H9 (cell line): ENCODE results near the gene MON1A. TPM values are rescaled to one million over a fixed set of nuclear protein-coding genes. Genes with fewer than 3 reads are reported as not detected.

Experiments
- DNase-seq: peaks from one replicate; pipeline ENCODE4 v3.0.0-alpha.2; 2017
- H2AFZ ChIP-seq: one replicate; pipeline ENCODE4 v1.6.1; 2013; ENCODE audit warnings: mild to moderate bottlenecking, low read length, control low read depth, moderate library complexity
- H2AK5ac ChIP-seq: 2 replicates; pipeline ENCODE4 v1.6.1; 2013; ENCODE audit warnings: low read length, control low read depth, mixed read lengths; ENCODE audit not compliant: insufficient read length
- H2BK120ac ChIP-seq: one replicate; pipeline ENCODE4 v1.6.1; 2013; ENCODE audit warnings: low read depth, mild to moderate bottlenecking, low read length, control low read depth, inconsistent platforms; ENCODE audit not compliant: poor library complexity, severe bottlenecking
- H2BK12ac ChIP-seq: 2 replicates; pipeline ENCODE4 v1.6.1; 2013; ENCODE audit warnings: low read length, control low read depth, mixed read lengths, low read depth; ENCODE audit not compliant: insufficient read length
- H2BK15ac ChIP-seq: 2 replicates; pipeline ENCODE4 v1.6.1; 2013; ENCODE audit warnings: low read depth, low read length, control low read depth
- H2BK20ac ChIP-seq: one replicate; pipeline ENCODE4 v1.6.1; 2013; ENCODE audit warnings: low read depth, mild to moderate bottlenecking, low read length, control low read depth, inconsistent platforms; ENCODE audit not compliant: poor library complexity, severe bottlenecking
- H2BK5ac ChIP-seq: 2 replicates; pipeline ENCODE4 v1.6.1; 2013; ENCODE audit warnings: low read length, control low read depth, mixed read lengths; ENCODE audit not compliant: insufficient read length
- H3K14ac ChIP-seq: 2 replicates; pipeline ENCODE4 v1.6.1; 2013; ENCODE audit warnings: low read length, control low read depth; ENCODE audit not compliant: insufficient read depth
- H3K18ac ChIP-seq: 2 replicates; pipeline ENCODE4 v1.6.1; 2013; ENCODE audit warnings: low read depth, mild to moderate bottlenecking, mixed read lengths, low read length, control low read depth; ENCODE audit not compliant: insufficient read length
- H3K23ac ChIP-seq: 2 replicates; pipeline ENCODE4 v1.6.1; 2013; ENCODE audit warnings: low read length, control low read depth, mixed read lengths, low read depth; ENCODE audit not compliant: insufficient read length
- H3K23me2 ChIP-seq: 2 replicates; pipeline ENCODE4 v1.6.1; 2013; ENCODE audit warnings: low read depth, mild to moderate bottlenecking, mixed read lengths, low read length, control low read depth; ENCODE audit not compliant: insufficient read length, poor library complexity, severe bottlenecking
- H3K27ac ChIP-seq: 2 replicates; pipeline ENCODE4 v1.5.1; 2013; ENCODE audit warnings: low read length, control low read depth, mixed read lengths, low read depth; ENCODE audit not compliant: insufficient read length
- H3K27me3 ChIP-seq: 2 replicates; pipeline ENCODE4 v1.6.1; 2013; ENCODE audit warnings: low read length, control low read depth, inconsistent platforms; ENCODE audit not compliant: insufficient read depth
- H3K4ac ChIP-seq: 2 replicates; pipeline ENCODE4 v1.6.1; 2013; ENCODE audit warnings: low read depth, mild to moderate bottlenecking, control low read depth, inconsistent platforms, low read length, moderate library complexity
- H3K4me1 ChIP-seq: 2 replicates; pipeline ENCODE4 v1.6.1; 2013; ENCODE audit warnings: low read length, control low read depth, inconsistent platforms; ENCODE audit not compliant: insufficient read depth
- H3K4me2 ChIP-seq: 2 replicates; pipeline ENCODE4 v1.6.1; 2013; ENCODE audit warnings: low read length, control low read depth, mixed read lengths; ENCODE audit not compliant: insufficient read length, insufficient read depth
- H3K56ac ChIP-seq: 2 replicates; pipeline ENCODE4 v1.6.1; 2013; ENCODE audit warnings: low read depth, mild to moderate bottlenecking, mixed read lengths, low read length, control low read depth; ENCODE audit not compliant: insufficient read length
- H3K79me1 ChIP-seq: 2 replicates; pipeline ENCODE4 v1.6.1; 2013; ENCODE audit warnings: low read depth, mild to moderate bottlenecking, moderate library complexity, low read length, control low read depth, inconsistent platforms; ENCODE audit not compliant: insufficient read depth, poor library complexity, severe bottlenecking
- H3K79me2 ChIP-seq: 2 replicates; pipeline ENCODE4 v1.6.1; 2013; ENCODE audit warnings: low read length, control low read depth, inconsistent platforms; ENCODE audit not compliant: insufficient read depth
- H3K9ac ChIP-seq: 2 replicates; pipeline ENCODE4 v1.6.1; 2013; ENCODE audit warnings: low read length, control low read depth, mixed read lengths; ENCODE audit not compliant: insufficient read length; ENCODE audit errors: extremely low read depth
- H3K9me3 ChIP-seq: one replicate; pipeline ENCODE4 v1.6.1; 2013; ENCODE audit warnings: low read depth, low read length, inconsistent platforms; ENCODE audit not compliant: control insufficient read depth
- H3T11ph ChIP-seq: one replicate; pipeline ENCODE4 v1.6.1; 2013; ENCODE audit warnings: mild to moderate bottlenecking, low read length, control low read depth, inconsistent platforms
- H4K20me1 ChIP-seq: one replicate; pipeline ENCODE4 v1.6.1; 2013; ENCODE audit not compliant: control insufficient read depth, insufficient read length, insufficient read depth
- H4K5ac ChIP-seq: 2 replicates; pipeline ENCODE4 v1.6.1; 2013; ENCODE audit warnings: low read depth, mild to moderate bottlenecking, mixed read lengths, low read length, control low read depth; ENCODE audit not compliant: insufficient read length
- H4K8ac ChIP-seq: replicated peaks from 2 replicates; pipeline ENCODE4 v1.6.1; 2013; ENCODE audit warnings: low read length, control low read depth, mixed read lengths, low read depth; ENCODE audit not compliant: insufficient read length
- H4K91ac ChIP-seq: 2 replicates; pipeline ENCODE4 v1.6.1; 2013; ENCODE audit warnings: low read depth, mild to moderate bottlenecking, moderate library complexity, mixed read lengths, low read length, control low read depth; ENCODE audit not compliant: insufficient read length
- H3K27ac Mint-ChIP-seq, 3 experiments: 2 replicates in 2 of 3; 3 replicates in 1 of 3; pipeline ENCODE4 v1.8.0; 2020 to 2021; ENCODE audit warnings: mixed read lengths in 3 of 3, mild to moderate bottlenecking in 1 of 3, moderate library complexity in 1 of 3
- H3K27me3 Mint-ChIP-seq: 2 replicates; pipeline ENCODE4 v1.8.0; 2021; ENCODE audit warnings: low read depth, mild to moderate bottlenecking, moderate library complexity, mixed read lengths
- H3K36me3 Mint-ChIP-seq, 3 experiments: 2 replicates in 2 of 3; 3 replicates in 1 of 3; pipeline ENCODE4 v1.8.0; 2020 to 2021; ENCODE audit warnings: low read depth in 3 of 3, mixed read lengths in 3 of 3; ENCODE audit not compliant: insufficient read depth in 1 of 3
- H3K4me1 Mint-ChIP-seq, 2 experiments: 2 replicates each; pipeline ENCODE4 v1.8.0; 2020; ENCODE audit warnings: mixed read lengths in 2 of 2
- H3K4me3 Mint-ChIP-seq, 2 experiments: 2 replicates in 1 of 2; 3 replicates in 1 of 2; pipeline ENCODE4 v1.8.0; 2020 to 2021; ENCODE audit warnings: mild to moderate bottlenecking in 2 of 2, mixed read lengths in 2 of 2, moderate library complexity in 1 of 2
- H3K9me3 Mint-ChIP-seq, 2 experiments: 2 replicates in 1 of 2; 3 replicates in 1 of 2; pipeline ENCODE4 v1.8.0; 2020; ENCODE audit warnings: mild to moderate bottlenecking in 2 of 2, mixed read lengths in 2 of 2, moderate library complexity in 1 of 2
- WGBS: extraction: QIAGEN DNeasy Blood & Tissue Kit; methylation state at CpG from one replicate; pipeline ENCODE4 v1.1.7; 2013; ENCODE audit warnings: missing lambda C conversion rate, low lambda C conversion rate, mixed read lengths; ENCODE audit not compliant: insufficient read length; ENCODE audit errors: extremely low coverage; 5-methylcytosine and 5-hydroxymethylcytosine counted together
- total RNA-seq: library from RNA; stranded (reverse); gene quantifications from 2 replicates; pipeline ENCODE4 v1.2.1, GENCODE V29; 2021
- TF ChIP-seq, protein P1 (sequence below): fragments of 200-600 bp; sonication (generic); conservative IDR thresholded peaks from 3 replicates; pipeline ENCODE4 v1.8.0; 2021; ENCODE audit warnings: antibody characterized with exemption, mild to moderate bottlenecking

The MON1A gene
- total RNA-seq, 1 experiment from 2014 or later = 10.0 TPM

DNA sequence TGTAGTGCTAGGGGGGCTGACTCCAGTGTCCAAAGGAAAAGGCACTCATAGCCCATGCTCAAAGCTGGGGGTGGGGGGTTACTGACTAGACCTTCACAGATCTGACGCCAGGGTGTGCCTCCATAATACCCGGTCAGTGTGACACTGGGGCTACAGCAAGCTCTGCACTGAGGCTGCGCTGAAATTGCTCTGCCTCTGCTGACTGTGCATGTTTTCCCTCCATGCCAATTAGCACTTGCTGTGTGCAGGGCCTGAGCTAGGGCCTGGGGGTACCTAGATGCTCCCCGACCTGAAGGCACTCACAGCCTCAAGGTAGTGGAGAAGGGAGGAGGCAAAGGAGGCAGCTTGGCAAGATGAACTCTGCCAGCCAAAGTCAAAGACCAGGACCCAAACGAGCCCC is 65.1 kb downstream of the MON1A start:
- Mint-ChIP-seq H3K4me1 (peaks cover 30 to 48% of the 10 kb centered on the region in 2 experiments), H3K27me3 (peaks cover 1% of the 10 kb centered on the region; the same call in 1 of the 2 replicates), H3K4me3 (no peak overlapping the region), H3K27ac (peak overlapping the region in 2 of 3 experiments; percentile 36 to 70; a peak in 1 of 7 replicates), H3K9me3 (no peaks in the 10 kb centered on the region), H3K36me3 (peaks cover 8 to 13% (median 12%) of the 10 kb centered on the region in 3 experiments; a peak in 6 of 7 replicates)
- H2AK5ac ChIP-seq = no peak overlapping the region
- no peak overlapping the region for H2BK120ac ChIP-seq
- no peak overlapping the region for H4K8ac ChIP-seq
- H3K4me2 ChIP-seq = no peak overlapping the region
- H4K5ac ChIP-seq = no peak overlapping the region
- peaks cover 10% of the 10 kb centered on the region; the same call in 1 of the 2 replicates for H3K4me1 ChIP-seq
- H3K4ac ChIP-seq = no peak overlapping the region
- no peak overlapping the region for H2BK5ac ChIP-seq
- no peak overlapping the region for H3K23ac ChIP-seq
- TF ChIP-seq, protein P1, sequence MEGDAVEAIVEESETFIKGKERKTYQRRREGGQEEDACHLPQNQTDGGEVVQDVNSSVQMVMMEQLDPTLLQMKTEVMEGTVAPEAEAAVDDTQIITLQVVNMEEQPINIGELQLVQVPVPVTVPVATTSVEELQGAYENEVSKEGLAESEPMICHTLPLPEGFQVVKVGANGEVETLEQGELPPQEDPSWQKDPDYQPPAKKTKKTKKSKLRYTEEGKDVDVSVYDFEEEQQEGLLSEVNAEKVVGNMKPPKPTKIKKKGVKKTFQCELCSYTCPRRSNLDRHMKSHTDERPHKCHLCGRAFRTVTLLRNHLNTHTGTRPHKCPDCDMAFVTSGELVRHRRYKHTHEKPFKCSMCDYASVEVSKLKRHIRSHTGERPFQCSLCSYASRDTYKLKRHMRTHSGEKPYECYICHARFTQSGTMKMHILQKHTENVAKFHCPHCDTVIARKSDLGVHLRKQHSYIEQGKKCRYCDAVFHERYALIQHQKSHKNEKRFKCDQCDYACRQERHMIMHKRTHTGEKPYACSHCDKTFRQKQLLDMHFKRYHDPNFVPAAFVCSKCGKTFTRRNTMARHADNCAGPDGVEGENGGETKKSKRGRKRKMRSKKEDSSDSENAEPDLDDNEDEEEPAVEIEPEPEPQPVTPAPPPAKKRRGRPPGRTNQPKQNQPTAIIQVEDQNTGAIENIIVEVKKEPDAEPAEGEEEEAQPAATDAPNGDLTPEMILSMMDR = no peak
- peaks cover 7% of the 10 kb centered on the region for H3K23me2 ChIP-seq
- H3T11ph ChIP-seq = no peak overlapping the region
- H2BK12ac ChIP-seq = no peak overlapping the region
- no peaks in the 10 kb centered on the region for H3K27me3 ChIP-seq
- no peaks in the 10 kb centered on the region for H3K9me3 ChIP-seq
- no CpG with 5 or more reads among the region's 5 CpGs for WGBS
- H3K18ac ChIP-seq = no peak overlapping the region
- no peak overlapping the region for H3K14ac ChIP-seq
- H4K20me1 ChIP-seq = no peaks in the 10 kb centered on the region
- no peak overlapping the region for H3K56ac ChIP-seq
- no peak for DNase-seq
- H3K9ac ChIP-seq = no peak overlapping the region
- H4K91ac ChIP-seq = no peak overlapping the region
- no peaks in the 10 kb centered on the region for H3K79me2 ChIP-seq
- H2AFZ ChIP-seq = no peak overlapping the region
- no peak overlapping the region for H2BK20ac ChIP-seq
- H2BK15ac ChIP-seq = no peak overlapping the region
- H3K79me1 ChIP-seq = no peaks in the 10 kb centered on the region
- H3K27ac ChIP-seq = no peak overlapping the region
